C4-2B (cell line): ENCODE measurements around the gene UQCC3.
A peak's percentile ranks its signal among the peaks of the same experiment; 100 is the strongest.

Experiments used
- ZFX ChIP-seq: fragments of 450-650 bp; IDR thresholded peaks from 2 replicates; pipeline ENCODE4 v1.6.1; 2017
- TF ChIP-seq, protein P1 (sequence below): fragments of 450-650 bp; conservative IDR thresholded peaks from 2 replicates; pipeline ENCODE4 v1.5.1; 2017; ENCODE audit warnings: mild to moderate bottlenecking

DNA sequence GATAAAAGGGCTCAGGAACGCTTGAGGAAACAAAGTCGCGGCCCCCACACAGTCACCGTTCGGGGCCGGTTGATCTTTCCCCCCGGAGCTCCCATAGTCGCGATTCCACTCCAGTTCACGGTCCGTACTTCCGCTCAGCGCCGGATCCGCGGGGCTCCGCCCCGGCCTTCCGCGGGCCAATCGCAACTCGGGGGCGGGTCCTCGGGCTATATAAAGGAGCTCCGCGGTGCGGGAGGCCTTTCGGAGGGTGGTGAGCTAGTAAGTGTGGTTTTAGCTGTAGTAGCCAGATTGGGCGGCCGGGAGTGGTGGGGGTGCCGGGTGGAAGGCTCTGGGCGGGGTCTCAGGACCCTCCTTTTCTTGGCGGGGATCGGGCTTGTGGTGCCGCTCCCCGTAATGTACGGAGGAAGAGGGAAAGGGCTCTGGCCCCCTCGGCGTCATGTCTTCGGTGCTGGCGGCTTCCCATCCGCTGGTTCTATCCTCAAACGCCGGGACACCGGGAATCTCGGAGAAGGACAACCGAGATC is 6.3 kb upstream of the UQCC3 start, which contains the start of the genes C11orf98 and CSKMT:
- TF ChIP-seq, protein P1, sequence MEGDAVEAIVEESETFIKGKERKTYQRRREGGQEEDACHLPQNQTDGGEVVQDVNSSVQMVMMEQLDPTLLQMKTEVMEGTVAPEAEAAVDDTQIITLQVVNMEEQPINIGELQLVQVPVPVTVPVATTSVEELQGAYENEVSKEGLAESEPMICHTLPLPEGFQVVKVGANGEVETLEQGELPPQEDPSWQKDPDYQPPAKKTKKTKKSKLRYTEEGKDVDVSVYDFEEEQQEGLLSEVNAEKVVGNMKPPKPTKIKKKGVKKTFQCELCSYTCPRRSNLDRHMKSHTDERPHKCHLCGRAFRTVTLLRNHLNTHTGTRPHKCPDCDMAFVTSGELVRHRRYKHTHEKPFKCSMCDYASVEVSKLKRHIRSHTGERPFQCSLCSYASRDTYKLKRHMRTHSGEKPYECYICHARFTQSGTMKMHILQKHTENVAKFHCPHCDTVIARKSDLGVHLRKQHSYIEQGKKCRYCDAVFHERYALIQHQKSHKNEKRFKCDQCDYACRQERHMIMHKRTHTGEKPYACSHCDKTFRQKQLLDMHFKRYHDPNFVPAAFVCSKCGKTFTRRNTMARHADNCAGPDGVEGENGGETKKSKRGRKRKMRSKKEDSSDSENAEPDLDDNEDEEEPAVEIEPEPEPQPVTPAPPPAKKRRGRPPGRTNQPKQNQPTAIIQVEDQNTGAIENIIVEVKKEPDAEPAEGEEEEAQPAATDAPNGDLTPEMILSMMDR = no peak
- TF ChIP-seq ZFX = peak; percentile 63
